Measurements from ENCODE around the gene ZNF98. TPM values are rescaled to one million over a fixed set of nuclear protein-coding genes. Genes with fewer than 3 reads are reported as not detected.

ZNF98 gene
- total and polyA plus RNA-seq, 9 donors, result 0.22 to 0.90 (median 0.35) TPM; not detected in 2

Other genes starting within 250 kb of the ZNF98 start
- 0.04 TPM for gene ZNF676, start 225.4 kb downstream of the ZNF98 start, total RNA-seq
- under 1 TPM; 0.05 to 0.18 (median 0.08) TPM for gene ZNF676, start 225.4 kb downstream of the ZNF98 start, polyA plus RNA-seq (ENCODE audit: insufficient read depth in 1 of 8, insufficient read length in 8 of 8, low replicate concordance in 1 of 8)
- gene ZNF729, start 135.9 kb downstream of the ZNF98 start, total RNA-seq, result 0.04 TPM
- gene ZNF729, start 135.9 kb downstream of the ZNF98 start, polyA plus RNA-seq (ENCODE audit: insufficient read depth in 1 of 8, insufficient read length in 8 of 8, low replicate concordance in 1 of 8), result under 1 TPM in 4 of 8 donors, not detected in 4; 0.04 to 0.13 (median 0.06) TPM
- gene ZNF492, start 212.0 kb upstream of the ZNF98 start, total RNA-seq, result 1.4 TPM
- gene ZNF492, start 212.0 kb upstream of the ZNF98 start, polyA plus RNA-seq (ENCODE audit: insufficient read depth in 1 of 8, insufficient read length in 8 of 8, low replicate concordance in 1 of 8), result 1 to 10 TPM in 5 of 8 donors, under 1 TPM in 3; 0.72 to 1.4 (median 1.0) TPM

Measured in muscle of leg (tissue), 9 donors.